ENCODE results near the gene OR8G5.

OR8G5 gene

GRCh38 chr11:124285610-124286344 is 29.6 kb downstream of the OR8G5 start:
- no peak for DNase-seq (ENCODE audit: low read depth)

GRCh38 chr11:124294687-124295086 is 38.5 kb downstream of the OR8G5 start:
- DNase-seq (ENCODE audit: low read depth) = no peak

- no peak for DNase-seq (ENCODE audit: low read depth)
Measured at GRCh38 chr11:124296016-124296415, 39.8 kb downstream of the OR8G5 start.

- no peak for DNase-seq (ENCODE audit: low read depth)
Measured at GRCh38 chr11:124297921-124298320, 41.7 kb downstream of the OR8G5 start.

GRCh38 chr11:124301548-124301947 is 45.4 kb downstream of the OR8G5 start:
- no peak for DNase-seq (ENCODE audit: low read depth)

GRCh38 chr11:124302347-124303125 is 46.4 kb downstream of the OR8G5 start:
- DNase-seq (ENCODE audit: low read depth) = no peak

GRCh38 chr11:124307093-124307492 is 50.9 kb downstream of the OR8G5 start:
- no peak for DNase-seq (ENCODE audit: low read depth)

GRCh38 chr11:124310721-124311120 is 54.5 kb downstream of the OR8G5 start:
- DNase-seq (ENCODE audit: low read depth) = no peak

GRCh38 chr11:124311269-124311668 is 55.1 kb downstream of the OR8G5 start:
- DNase-seq (ENCODE audit: low read depth) = no peak

- no peak for DNase-seq (ENCODE audit: low read depth)
Measured at GRCh38 chr11:124311670-124312069, 55.5 kb downstream of the OR8G5 start.

GRCh38 chr11:124313131-124313530 is 57.0 kb downstream of the OR8G5 start:
- no peak for DNase-seq (ENCODE audit: low read depth)

- DNase-seq (ENCODE audit: low read depth) = no peak
Measured at GRCh38 chr11:124313849-124314248, 57.7 kb downstream of the OR8G5 start, which contains the start of gene OR8D1. Gene OR8D1, minus strand, starts transcription at chr11:124313949. Its CDS starts 3,183 bp downstream, at chr11:124310766.

GRCh38 chr11:124315052-124315451 is 58.9 kb downstream of the OR8G5 start:
- DNase-seq (ENCODE audit: low read depth) = peak; percentile 28
